ENCODE measurements around the gene CAMTA1.

The CAMTA1 gene

GRCh38 chr1:7116001-7116400 is 330.7 kb downstream of the CAMTA1 start:
- H3K4me3 ChIP-seq (ENCODE audit: low read length) = no peak overlapping the region
- no peak for TF ChIP-seq CTCF (conservative IDR thresholded peaks at IDR 0.05; ENCODE audit: low read length)

GRCh38 chr1:7117399-7118281 is 332.4 kb downstream of the CAMTA1 start:
- peak overlapping the region; percentile 26 for H3K4me3 ChIP-seq (ENCODE audit: low read length)
- peak; percentile 54 for TF ChIP-seq CTCF (conservative IDR thresholded peaks at IDR 0.05; ENCODE audit: low read length)
- peak; percentile 93 for DNase-seq (ENCODE audit: low read depth)

More at GRCh38 chr1:7116001-7116400, 330.7 kb downstream of the CAMTA1 start:
- no peak for DNase-seq (ENCODE audit: low read depth)

GRCh38 chr1:7119156-7119555 is 333.9 kb downstream of the CAMTA1 start:
- no peak for TF ChIP-seq CTCF (conservative IDR thresholded peaks at IDR 0.05; ENCODE audit: low read length)
- DNase-seq (ENCODE audit: low read depth) = no peak
- no peak overlapping the region for H3K4me3 ChIP-seq (ENCODE audit: low read length)

GRCh38 chr1:7120863-7121621 is 335.8 kb downstream of the CAMTA1 start:
- DNase-seq (ENCODE audit: low read depth) = no peak
- H3K4me3 ChIP-seq (ENCODE audit: low read length) = no peak overlapping the region
- TF ChIP-seq CTCF (conservative IDR thresholded peaks at IDR 0.05; ENCODE audit: low read length) = no peak

- DNase-seq (ENCODE audit: low read depth) = no peak
- no peak overlapping the region for H3K4me3 ChIP-seq (ENCODE audit: low read length)
- TF ChIP-seq CTCF (conservative IDR thresholded peaks at IDR 0.05; ENCODE audit: low read length) = no peak
These were observed 336.4 kb downstream of the CAMTA1 start for GRCh38 chr1:7121622-7121988.

GRCh38 chr1:7127322-7128075 is 342.2 kb downstream of the CAMTA1 start:
- H3K4me3 ChIP-seq (ENCODE audit: low read length) = no peak overlapping the region
- no peak for DNase-seq (ENCODE audit: low read depth)
- TF ChIP-seq CTCF (conservative IDR thresholded peaks at IDR 0.05; ENCODE audit: low read length) = no peak
